GM12892 (cell line): Measurements from ENCODE around the gene DNAH1.

ENCODE experiments used
- POLR2AphosphoS5 ChIP-seq: IDR thresholded peaks from 2 replicates; pipeline ENCODE4 v1.6.1; 2011; ENCODE audit warnings: low read depth, low read length, control low read depth
- TAF1 ChIP-seq: IDR thresholded peaks from 2 replicates; pipeline ENCODE4 v1.6.1; 2011; ENCODE audit warnings: low read depth, mild to moderate bottlenecking, control low read depth, low read length, borderline replicate concordance

DNA sequence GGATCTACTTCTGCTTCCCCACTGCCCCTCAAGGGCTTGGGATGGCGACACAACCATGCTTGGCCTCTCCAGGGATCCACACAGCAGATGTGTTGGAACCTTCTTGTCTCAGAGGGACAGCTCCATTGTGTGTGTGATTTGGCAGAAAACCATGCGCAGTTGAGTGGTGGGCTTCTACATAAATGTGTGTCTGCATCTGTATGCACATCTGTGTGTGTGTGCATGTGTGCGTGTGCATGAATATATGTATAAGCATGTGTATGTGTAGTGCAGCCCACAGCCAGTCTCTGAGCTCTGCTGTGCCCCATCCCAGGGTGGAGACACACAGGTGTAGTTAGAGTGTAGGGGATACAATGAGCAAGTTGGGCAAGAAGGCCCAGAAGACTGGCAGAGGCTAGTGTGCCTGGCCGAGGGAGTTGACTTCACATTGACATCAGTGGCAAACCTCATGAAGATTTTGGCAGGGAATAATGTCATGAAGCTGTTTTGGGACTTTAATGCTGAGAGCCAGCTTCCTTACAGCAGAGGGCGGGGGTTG is 20.4 kb upstream of the DNAH1 start:
- no peak for TF ChIP-seq POLR2AphosphoS5
- TF ChIP-seq TAF1, result no peak
